Thyroid gland (tissue), 4 donors: Measurements from ENCODE around the gene INTS11.

Experiments
- POLR2A ChIP-seq, 2 donors: fragments of 450-650 bp; IDR thresholded peaks; one replicate each; pipeline ENCODE4 v1.6.1; 2017; ENCODE audit warnings: antibody characterized with exemption in 2 of 2, mild to moderate bottlenecking in 2 of 2, moderate library complexity in 1 of 2
- TF ChIP-seq, protein P1 (sequence below), 6 experiments: fragments of 200-600 bp in 3 of 6; fragments of 450-650 bp in 3 of 6; sonication (generic) in 3 of 6; IDR thresholded peaks; one replicate each; pipeline ENCODE4 v1.5.1; 2016 to 2019; ENCODE audit warnings: antibody characterized with exemption in 6 of 6, mild to moderate bottlenecking in 2 of 6, inconsistent platforms in 1 of 6, moderate library complexity in 1 of 6

DNA sequence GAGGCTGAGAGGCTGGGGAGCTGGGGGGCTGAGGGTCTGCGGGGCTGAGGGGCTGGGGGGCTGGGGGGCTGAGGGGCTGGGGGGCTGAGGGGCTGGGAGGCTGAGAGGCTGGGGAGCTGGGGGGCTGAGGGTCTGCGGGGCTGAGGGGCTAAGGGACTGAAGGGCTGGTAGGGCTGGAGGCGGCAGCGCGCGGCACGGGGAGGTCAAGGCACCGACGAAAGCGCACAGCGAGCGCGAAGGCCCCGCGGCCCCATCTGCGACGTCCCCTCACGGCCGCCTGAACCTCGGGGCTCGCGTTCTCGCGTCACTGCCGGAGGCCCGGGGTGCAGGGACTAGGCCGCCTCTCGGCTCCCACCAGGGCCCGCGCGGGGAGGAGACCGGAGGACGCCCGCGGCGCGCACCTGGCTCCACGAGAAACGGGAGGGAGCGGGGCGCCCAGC, 356 bp downstream of the INTS11 start:
- TF ChIP-seq, protein P1, sequence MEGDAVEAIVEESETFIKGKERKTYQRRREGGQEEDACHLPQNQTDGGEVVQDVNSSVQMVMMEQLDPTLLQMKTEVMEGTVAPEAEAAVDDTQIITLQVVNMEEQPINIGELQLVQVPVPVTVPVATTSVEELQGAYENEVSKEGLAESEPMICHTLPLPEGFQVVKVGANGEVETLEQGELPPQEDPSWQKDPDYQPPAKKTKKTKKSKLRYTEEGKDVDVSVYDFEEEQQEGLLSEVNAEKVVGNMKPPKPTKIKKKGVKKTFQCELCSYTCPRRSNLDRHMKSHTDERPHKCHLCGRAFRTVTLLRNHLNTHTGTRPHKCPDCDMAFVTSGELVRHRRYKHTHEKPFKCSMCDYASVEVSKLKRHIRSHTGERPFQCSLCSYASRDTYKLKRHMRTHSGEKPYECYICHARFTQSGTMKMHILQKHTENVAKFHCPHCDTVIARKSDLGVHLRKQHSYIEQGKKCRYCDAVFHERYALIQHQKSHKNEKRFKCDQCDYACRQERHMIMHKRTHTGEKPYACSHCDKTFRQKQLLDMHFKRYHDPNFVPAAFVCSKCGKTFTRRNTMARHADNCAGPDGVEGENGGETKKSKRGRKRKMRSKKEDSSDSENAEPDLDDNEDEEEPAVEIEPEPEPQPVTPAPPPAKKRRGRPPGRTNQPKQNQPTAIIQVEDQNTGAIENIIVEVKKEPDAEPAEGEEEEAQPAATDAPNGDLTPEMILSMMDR (IDR thresholded peaks at IDR 0.05): no peak
- TF ChIP-seq POLR2A (IDR thresholded peaks at IDR 0.05): no peak
